Ishikawa (cell line): ENCODE data around the gene C10orf120.

Experiments
- CEBPB ChIP-seq: IDR thresholded peaks from 2 replicates; pipeline ENCODE4 v1.6.1; 2012
- CREB1 ChIP-seq: IDR thresholded peaks from 2 replicates; pipeline ENCODE4 v1.6.1; 2012; ENCODE audit warnings: low read depth
- EGR1 ChIP-seq: IDR thresholded peaks from 2 replicates; pipeline ENCODE4 v1.6.1; 2012
- EP300 ChIP-seq: IDR thresholded peaks from 2 replicates; pipeline ENCODE4 v1.6.1; 2012; ENCODE audit warnings: borderline replicate concordance
- FOXM1 ChIP-seq: IDR thresholded peaks from 2 replicates; pipeline ENCODE4 v1.6.1; 2012; ENCODE audit warnings: low read depth, borderline replicate concordance
- MAX ChIP-seq: IDR thresholded peaks from 2 replicates; pipeline ENCODE4 v1.6.1; 2012
- NFIC ChIP-seq: IDR thresholded peaks from 2 replicates; pipeline ENCODE4 v1.6.1; 2012
- RAD21 ChIP-seq: IDR thresholded peaks from 2 replicates; pipeline ENCODE4 v1.6.1; 2012; ENCODE audit warnings: low read depth
- TAF1 ChIP-seq: IDR thresholded peaks from 2 replicates; pipeline ENCODE4 v1.6.1; 2012; ENCODE audit warnings: low read depth, mild to moderate bottlenecking
- TCF12 ChIP-seq: IDR thresholded peaks from 2 replicates; pipeline ENCODE4 v1.6.1; 2012; ENCODE audit warnings: low read depth
- TEAD4 ChIP-seq: IDR thresholded peaks from 2 replicates; pipeline ENCODE4 v1.6.1; 2012
- USF1 ChIP-seq: IDR thresholded peaks from 2 replicates; pipeline ENCODE4 v1.6.1; 2012
- YY1 ChIP-seq: IDR thresholded peaks from 2 replicates; pipeline ENCODE4 v1.6.1; 2012; ENCODE audit warnings: low read depth
- ZBTB7A ChIP-seq: IDR thresholded peaks from 2 replicates; pipeline ENCODE4 v1.6.1; 2012; ENCODE audit warnings: low read depth
- TF ChIP-seq, protein P1 (sequence below): IDR thresholded peaks from 2 replicates; pipeline ENCODE4 v1.6.1; 2012; ENCODE audit warnings: low read depth, mild to moderate bottlenecking

The C10orf120 gene

DNA sequence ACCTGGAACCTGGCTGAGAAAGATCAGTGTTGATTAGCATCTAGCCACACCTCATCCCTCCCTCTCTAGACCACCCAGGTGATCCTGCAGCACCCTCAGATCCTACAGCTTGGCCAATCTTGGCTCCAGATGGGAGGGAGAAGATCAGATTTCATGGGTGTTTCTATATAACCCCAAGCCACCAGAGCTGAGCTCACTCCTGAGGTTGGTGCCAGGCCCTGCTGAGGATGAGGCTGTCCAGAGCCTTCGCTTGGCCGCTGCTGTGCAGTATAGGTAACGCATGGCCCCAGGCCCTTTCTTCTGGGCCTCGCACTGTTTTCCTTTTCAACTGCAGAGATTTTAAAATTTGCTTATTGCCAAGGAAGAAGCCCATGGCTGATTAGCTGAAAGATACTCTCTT is 27.0 kb downstream of the C10orf120 start:
- TF ChIP-seq EP300 (no peak), YY1 (no peak), CEBPB (no peak), NFIC (no peak), TAF1 (no peak), CREB1 (no peak), ZBTB7A (no peak), RAD21 (no peak), FOXM1 (no peak)
- TF ChIP-seq, protein P1, sequence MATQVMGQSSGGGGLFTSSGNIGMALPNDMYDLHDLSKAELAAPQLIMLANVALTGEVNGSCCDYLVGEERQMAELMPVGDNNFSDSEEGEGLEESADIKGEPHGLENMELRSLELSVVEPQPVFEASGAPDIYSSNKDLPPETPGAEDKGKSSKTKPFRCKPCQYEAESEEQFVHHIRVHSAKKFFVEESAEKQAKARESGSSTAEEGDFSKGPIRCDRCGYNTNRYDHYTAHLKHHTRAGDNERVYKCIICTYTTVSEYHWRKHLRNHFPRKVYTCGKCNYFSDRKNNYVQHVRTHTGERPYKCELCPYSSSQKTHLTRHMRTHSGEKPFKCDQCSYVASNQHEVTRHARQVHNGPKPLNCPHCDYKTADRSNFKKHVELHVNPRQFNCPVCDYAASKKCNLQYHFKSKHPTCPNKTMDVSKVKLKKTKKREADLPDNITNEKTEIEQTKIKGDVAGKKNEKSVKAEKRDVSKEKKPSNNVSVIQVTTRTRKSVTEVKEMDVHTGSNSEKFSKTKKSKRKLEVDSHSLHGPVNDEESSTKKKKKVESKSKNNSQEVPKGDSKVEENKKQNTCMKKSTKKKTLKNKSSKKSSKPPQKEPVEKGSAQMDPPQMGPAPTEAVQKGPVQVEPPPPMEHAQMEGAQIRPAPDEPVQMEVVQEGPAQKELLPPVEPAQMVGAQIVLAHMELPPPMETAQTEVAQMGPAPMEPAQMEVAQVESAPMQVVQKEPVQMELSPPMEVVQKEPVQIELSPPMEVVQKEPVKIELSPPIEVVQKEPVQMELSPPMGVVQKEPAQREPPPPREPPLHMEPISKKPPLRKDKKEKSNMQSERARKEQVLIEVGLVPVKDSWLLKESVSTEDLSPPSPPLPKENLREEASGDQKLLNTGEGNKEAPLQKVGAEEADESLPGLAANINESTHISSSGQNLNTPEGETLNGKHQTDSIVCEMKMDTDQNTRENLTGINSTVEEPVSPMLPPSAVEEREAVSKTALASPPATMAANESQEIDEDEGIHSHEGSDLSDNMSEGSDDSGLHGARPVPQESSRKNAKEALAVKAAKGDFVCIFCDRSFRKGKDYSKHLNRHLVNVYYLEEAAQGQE, result no peak

DNA sequence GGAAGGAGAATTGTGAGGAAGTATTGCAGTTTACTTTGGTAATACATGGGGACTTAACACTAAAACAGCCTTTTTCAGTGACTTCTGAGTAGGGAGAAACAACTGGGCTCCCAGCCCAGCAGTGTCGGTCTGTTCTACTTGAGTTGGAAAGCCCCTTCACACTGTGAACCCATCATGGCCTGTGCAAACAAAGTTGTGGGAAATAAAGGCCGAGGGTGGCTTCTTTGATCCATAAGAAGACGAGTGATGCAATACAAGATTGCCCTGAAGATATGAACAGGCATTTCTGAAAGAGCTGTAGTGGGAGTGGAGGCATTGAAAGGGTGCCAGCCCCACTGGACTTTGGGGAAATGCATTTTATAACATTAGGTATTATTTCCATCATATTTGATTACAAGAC is 28.3 kb downstream of the C10orf120 start:
- TF ChIP-seq RAD21, result no peak

DNA sequence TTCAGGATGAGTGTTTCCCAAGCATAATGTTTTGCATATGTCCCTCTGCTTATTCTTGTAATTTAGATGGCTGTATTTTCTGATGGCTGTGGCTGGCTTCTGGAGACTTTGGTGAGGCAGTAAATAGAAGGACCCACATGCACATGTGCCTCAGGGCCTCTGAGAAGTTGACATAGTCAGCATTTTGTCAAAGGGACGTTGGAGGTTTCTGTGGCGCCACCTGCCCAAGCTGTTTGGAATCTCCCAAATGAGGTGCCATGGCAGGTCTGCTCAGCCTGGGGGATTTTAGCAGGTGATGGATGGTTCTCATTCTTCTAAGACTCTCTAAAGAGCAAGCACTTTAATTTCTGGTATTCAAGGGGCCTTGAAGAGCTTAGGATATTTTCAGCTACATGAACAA is 29.8 kb downstream of the C10orf120 start:
- no peak for TF ChIP-seq TCF12
- no peak for TF ChIP-seq EP300
- no peak for TF ChIP-seq YY1
- TF ChIP-seq EGR1, result no peak
- TF ChIP-seq, protein P1, result no peak
- TF ChIP-seq USF1, result no peak
- no peak for TF ChIP-seq CEBPB
- no peak for TF ChIP-seq TAF1
- no peak for TF ChIP-seq TEAD4

GRCh38 chr10:122669045-122669444 is 30.6 kb downstream of the C10orf120 start:
- no peak for TF ChIP-seq MAX
- TF ChIP-seq CEBPB, result no peak
- TF ChIP-seq FOXM1, result no peak
- no peak for TF ChIP-seq NFIC
- no peak for TF ChIP-seq USF1

DNA sequence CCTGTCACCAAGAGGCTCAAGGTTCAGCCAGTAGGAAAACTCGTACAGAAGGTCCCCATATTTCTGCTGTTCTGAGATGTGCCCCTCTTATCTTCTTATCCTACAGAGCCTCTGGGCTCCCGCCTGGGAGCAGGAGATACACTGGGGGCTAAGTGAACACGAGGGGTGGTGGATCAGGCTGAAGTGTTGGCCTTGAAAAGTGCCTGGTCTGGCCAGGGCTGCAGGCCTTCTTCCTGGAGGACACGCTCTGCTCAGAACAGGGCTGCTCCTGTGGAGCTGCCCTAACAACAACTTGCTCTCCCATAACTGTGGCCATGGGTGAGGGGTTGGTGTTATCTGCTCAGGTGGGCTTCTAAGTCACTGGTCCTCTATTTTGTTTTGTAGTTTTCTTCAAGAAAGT is 33.7 kb downstream of the C10orf120 start:
- TF ChIP-seq MAX (no peak), FOXM1 (no peak)

DNA sequence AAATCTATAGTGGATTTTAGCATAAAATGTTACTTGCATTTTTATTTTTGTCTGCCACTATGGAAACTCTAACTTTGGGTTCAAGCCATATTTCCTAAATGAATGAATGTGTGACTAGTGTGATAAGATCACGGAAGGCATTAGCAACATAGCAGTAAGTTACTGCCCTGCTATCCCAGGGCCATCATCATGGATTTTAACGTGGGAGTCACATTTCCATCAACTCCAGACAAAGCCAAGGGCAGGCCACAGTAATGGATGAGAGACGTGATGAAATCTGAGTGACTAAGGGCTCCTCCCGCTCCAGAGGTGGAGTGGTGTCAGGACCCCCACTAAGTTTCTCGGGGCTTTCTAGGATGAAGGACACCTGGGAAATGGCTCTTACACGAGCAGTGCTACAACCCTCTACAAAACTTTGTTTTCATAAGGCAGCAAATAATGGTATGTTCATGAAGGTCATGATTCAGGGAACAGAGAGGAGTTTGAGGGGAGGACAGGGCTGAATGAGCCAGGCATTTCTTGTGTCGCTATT is 34.3 kb downstream of the C10orf120 start:
- no peak for TF ChIP-seq YY1
- no peak for TF ChIP-seq EP300
- no peak for TF ChIP-seq TAF1
- no peak for TF ChIP-seq RAD21
- TF ChIP-seq TCF12, result no peak
- TF ChIP-seq USF1, result no peak
- TF ChIP-seq EGR1, result no peak
- TF ChIP-seq NFIC, result no peak
- TF ChIP-seq ZBTB7A, result no peak
- no peak for TF ChIP-seq TEAD4
- TF ChIP-seq CREB1, result no peak
- TF ChIP-seq FOXM1, result no peak
- TF ChIP-seq CEBPB, result no peak
- no peak for TF ChIP-seq MAX
- TF ChIP-seq, protein P1, result no peak
